CD4-positive, alpha-beta T cell treated with Interleukin-2 at 100 ng/mL for 4 hours (primary cell): ENCODE data around the gene GUCA2B.
A peak's percentile ranks its signal among the peaks of the same experiment; 100 is the strongest.

Experiments used
- DNase-seq: peaks from one replicate; pipeline ENCODE4 v3.0.0-alpha.2; 2020; ENCODE audit warnings: low spot score

The GUCA2B gene

GRCh38 chr1:42143896-42144710 lies 9.1 kb upstream of the GUCA2B start:
- DNase-seq, result no peak

- no peak for DNase-seq
Observed at GRCh38 chr1:42144711-42145388, 8.4 kb upstream of the GUCA2B start.

- DNase-seq, result no peak
Observed at GRCh38 chr1:42145389-42145716, 7.9 kb upstream of the GUCA2B start.

DNA sequence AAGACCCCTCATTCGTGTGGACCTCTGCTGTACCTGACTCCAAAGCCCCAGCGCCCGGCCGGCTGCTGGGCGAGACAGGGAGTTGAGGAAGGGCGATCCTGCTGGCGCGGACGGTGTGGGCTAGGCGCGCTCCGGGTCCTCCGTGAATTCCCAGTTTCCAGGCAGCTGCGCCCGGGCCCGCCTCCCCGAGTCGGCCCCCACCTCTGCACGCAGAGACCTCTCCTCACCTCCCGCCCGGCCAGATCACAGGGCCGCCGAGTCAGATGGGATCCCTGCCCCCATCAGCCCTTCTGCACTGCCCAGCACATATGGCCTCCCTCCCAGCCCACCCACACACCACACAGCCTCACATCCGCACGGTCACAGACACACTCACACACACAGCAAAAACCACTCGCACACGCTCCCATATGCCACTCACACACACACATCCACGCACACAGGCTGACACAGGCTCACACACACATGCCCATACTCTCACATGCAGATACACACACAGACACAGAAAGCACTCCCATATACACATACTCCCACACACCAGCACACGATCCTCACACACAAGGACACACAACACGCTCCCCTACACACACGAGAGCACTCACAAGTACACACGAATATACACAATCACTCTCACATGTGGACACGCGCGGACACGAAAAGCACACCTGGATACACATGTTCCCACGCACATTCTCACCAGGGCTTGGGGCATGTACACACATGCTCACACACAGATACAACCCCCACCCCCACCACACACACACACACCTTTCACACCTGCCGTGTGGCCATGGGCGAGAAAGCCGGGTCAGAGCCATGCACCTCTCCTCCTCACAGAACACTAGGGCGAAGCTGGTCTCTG lies 7.2 kb upstream of the GUCA2B start:
- DNase-seq, result no peak

DNA sequence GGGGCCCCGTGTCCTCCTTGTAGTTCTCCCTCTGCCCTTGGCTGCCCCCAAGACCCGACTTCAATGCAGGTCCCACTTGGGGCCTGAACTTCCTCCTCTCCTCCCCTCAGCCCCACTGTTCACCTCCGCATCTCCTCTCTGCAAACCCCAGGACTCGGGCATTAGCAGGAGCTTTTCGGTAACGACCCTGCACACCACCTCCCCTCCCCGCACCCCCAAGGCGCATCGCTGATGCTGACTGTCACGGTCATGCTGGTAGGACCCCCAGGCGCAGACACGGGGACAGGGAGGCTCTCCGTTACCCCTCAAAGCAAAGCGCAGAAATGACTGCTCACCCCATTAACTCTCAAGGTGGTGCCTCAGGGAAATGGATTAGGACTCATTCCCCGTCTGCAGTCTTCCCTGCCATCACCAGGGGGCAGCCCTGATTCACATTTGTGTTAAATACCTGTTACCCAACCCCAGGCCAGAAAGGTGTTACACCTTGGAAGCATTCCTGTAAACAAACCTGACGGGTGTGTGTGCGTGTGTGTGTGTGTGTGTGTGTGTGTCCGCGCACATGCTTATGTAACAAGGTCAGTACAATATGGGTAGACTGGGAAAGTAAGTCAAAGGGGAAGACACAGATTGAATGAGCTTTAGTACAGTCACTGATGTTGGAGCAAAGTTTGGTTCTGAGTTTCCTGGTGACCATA lies 6.4 kb upstream of the GUCA2B start:
- DNase-seq, result peak; percentile 67

DNA sequence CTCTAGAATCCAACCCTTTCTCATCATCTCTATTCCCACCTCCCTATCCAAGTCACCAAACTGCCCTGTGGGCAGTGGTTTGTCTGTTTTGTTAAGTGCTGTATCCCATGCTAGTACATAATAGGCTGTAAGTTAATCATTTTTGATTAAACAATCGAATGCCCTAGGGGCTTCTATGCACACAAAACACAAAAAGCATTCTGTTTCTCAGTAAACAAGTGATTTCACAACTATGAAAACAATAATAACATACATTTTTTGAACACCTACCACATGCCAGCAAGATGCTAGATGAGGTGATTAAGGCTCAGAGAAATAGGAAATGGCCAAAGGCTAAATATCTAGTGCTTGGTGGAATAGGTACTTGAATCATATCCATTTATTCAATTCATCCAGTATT lies 5.0 kb upstream of the GUCA2B start:
- DNase-seq, result no peak

- no peak for DNase-seq
Observed at GRCh38 chr1:42150651-42151050, 2.6 kb upstream of the GUCA2B start.

DNA sequence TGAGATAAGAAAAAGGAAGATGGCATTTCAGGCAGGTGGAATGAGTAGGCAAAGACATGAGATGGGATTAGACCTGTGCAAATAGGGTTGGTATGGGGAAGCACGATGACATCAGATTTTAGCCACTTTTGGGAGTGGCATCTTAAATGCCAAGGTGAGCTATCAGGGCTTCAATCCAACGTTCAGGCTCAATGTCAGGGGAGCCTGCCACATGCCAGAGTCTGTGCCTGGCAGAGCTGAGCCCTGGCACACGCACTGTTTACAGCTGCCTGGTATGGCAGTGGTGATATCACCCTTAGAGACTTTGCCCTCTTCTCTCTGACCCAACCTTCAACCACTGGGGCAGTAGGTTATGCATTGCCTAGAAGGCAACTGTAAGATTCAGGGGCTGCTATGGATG lies 1.1 kb upstream of the GUCA2B start:
- DNase-seq, result no peak

- DNase-seq, result no peak
Observed at GRCh38 chr1:42153624-42154023, 414 bp downstream of the GUCA2B start.

GRCh38 chr1:42154685-42155084 lies 1.5 kb downstream of the GUCA2B start:
- no peak for DNase-seq

DNA sequence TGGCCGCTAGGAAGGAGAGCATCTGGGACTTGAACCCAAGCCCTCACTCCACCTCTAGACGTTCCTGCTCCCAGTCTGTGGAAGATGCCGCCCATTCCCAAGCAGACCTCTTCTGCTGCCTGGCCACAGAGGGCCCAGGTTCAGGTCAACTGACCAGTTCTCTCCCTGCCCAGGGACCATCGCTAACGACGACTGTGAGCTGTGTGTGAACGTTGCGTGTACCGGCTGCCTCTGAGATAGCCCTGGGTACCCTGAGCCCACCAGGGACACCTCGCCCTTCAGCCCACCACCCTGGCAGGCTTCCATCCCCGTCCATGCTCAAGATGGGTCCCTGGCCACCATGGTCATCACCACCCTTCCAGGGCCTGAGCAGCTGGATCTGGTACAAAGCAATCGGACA lies 2.2 kb downstream of the GUCA2B start:
- no peak for DNase-seq

GRCh38 chr1:42157667-42158066 lies 4.5 kb downstream of the GUCA2B start:
- DNase-seq, result no peak

DNA sequence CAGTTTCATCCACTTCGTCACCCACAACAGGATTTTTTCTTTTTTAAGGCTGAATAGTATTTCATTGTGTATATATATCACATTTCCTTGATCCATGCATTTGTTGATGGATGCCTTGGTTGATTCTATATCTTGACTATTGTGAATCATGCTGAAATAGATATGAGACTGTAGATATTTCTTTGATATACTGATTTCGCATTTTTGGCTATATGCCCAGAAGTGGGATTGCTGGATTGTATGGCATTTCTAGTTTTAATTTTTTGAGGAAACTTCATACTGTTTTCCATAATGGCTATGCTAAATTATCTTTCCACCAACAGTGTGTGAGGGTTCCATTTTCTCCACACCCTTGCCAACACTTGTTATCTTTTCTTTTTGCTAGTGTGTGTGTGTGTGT lies 5.0 kb downstream of the GUCA2B start:
- DNase-seq, result no peak

DNA sequence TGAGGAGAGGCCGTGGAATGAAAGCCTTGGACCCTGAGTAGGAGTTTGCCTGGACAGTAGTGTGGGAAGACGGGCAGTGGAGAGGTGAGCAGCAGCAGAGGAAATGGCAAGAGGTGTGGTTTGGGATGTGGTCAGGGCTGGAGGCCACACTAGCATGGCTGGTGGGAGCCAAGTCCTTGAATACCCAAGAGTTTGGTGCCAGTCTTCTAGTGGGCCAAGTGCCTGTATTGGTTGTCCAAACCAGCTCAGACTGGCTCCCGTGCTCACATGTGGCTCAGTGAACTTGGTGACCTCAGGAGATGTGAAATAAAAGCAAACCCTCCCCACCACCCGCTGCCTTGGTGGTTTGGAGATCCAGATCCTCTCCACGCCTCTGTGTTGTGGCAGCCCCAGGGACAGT lies 9.0 kb downstream of the GUCA2B start:
- DNase-seq, result no peak

DNA sequence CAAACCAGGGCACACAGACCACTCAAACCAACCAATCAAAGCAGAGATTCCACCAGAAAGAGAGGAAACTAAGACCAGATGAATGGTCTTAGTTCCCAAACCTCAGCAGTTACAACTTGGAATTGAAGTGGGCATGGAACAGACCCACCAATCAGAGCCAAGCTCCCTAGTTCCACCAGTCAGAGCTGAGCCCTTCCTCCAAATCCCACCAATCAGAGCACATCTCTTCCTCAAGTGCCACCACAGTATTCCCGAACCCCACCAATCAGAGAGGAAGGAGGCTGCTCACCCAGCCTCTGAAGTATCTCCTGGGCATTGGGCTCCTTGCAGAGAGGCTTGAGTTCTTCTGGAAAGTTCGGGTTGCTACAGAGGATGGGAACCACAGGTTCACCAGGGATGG lies 9.9 kb downstream of the GUCA2B start:
- DNase-seq, result no peak

DNA sequence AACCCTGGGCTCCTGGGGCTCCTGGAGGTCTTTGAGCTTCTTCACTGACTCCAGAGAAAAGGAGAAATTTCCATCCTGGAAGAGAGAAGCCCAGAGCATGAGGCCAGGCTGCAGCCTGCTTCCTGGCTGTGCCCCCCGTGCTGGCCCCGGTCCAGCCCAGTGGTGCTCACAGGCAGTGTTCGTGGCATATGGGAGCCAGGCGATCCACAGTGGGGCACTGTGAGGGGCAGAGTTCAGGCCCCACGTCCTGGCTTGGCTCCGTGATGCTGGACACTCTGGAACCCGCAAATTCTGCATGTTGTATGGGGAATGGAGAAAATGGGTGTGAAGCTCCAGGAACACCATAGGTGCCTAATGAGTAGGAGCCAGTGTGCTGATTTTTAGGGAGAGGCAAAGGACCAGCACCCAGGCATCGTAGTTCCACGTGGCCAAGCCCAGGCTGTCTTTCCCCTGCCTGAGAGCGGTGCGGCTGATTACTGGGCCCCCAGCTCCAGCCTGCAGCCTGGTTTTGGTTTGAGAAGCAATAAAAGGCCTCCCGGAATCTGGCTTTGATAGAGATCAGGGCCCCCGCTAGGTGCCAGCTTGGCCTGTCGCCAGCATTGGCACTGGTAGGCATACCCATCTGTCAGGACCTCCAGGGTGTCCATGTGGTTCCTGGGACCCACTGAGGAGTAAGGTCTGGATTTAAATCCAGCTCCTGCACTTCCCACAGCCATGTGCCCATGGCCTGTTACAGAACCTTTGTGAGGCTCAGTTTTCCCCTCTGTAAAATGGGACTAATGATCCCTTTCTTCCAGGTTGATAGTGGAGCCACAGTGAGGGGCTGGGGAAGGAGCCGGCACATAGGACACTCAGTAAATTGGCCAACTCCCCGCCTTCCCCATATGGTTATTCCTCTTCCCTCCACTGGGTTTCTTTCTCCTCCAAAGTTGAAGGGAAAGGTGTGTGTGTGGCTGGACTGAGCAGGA lies 10.6 kb downstream of the GUCA2B start:
- DNase-seq, result no peak

DNA sequence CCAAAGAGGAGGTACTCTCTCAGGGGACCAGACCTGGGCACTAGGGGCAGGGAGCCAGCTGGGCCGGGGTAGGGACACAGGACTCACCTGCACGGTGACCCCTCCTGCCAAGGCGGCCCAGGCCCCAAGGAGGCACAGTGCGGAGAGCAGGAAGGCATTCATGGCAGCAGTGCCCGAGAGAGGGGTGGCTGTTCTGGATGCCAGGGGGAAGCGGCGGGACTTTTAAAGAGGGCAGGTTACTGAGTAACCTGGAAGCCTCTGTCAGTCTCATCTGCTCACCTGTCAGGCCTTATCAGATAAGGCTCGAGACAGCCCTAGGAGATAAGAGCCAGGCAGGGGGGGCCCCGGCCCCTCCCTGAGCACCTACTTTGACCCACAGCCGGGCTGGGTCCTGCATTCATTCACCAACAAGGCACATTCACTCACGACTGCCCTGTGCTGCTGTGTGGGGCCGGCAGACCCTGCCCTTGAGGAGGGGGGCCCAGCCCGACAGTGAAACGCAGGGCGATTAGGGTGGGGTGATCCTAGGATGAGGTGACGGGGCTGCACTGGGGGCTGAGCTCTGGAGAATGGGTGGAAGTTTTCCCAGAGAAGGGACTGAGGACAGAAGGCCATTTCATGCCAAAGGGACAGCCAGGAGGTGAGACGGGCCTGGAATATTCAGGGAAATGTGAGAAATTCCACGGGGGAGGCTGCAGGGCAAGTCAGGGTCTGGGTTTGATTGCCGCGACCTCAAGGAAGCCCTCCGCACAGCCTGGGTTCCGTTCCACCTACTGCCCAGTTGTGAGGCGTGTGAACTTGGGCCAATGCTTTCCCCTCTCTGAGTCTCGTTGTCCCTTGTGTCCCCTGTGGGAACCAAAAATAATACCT lies 11.6 kb downstream of the GUCA2B start, which contains the start of gene GUCA2A:
Gene GUCA2A (minus strand): TSS at position 195 of the 870 bp plus-strand sequence. CDS start 33 bp downstream, at position 162.
- no peak for DNase-seq

GRCh38 chr1:42165511-42166210 lies 12.5 kb downstream of the GUCA2B start:
- DNase-seq, result no peak
